HCT116 (cell line): ENCODE data around the gene PRR29. TPM values are rescaled to one million over a fixed set of nuclear protein-coding genes. Genes with fewer than 3 reads are reported as not detected.

Source experiments
- ATAC-seq: fragments of 200-7000 bp; cut with Tn5 transposase; 2 replicates; pipeline ENCODE4 v1.9.1; 2020; ENCODE audit warnings: mild to moderate bottlenecking, moderate library complexity
- BruUV-seq: library from RNA; stranded (reverse); fragments of 400-500 nt; replicated peaks from 2 replicates; lab custom pipeline; 2021; lab: Mats Ljungman, UMichigan
- CTCF ChIA-PET: fragments of 300-600 bp; sonication (Branson Sonifier 250); formaldehyde crosslinking; loops from one replicate; lab custom pipeline; 2021; ENCODE audit warnings: antibody characterized with exemption; lab: Charles Lee
- POLR2A ChIA-PET: fragments of 300-600, 350-600 bp; sonication (Branson Sonifier 250); formaldehyde crosslinking; loops from one replicate; lab custom pipeline; 2021; ENCODE audit warnings: antibody characterized with exemption; lab: Charles Lee
- RAD21 ChIA-PET, 2 experiments: fragments of 300-600 bp; sonication (Branson Sonifier 250); formaldehyde crosslinking; loops; one replicate each; lab custom pipeline; 2023; ENCODE audit warnings: low total read pairs in 2 of 2; ENCODE audit not compliant: uncharacterized antibody in 2 of 2, unreplicated experiment in 2 of 2, low non-redundant PET in 1 of 2; lab: Charles Lee
- DNase-seq: peaks from one replicate; pipeline ENCODE4 v3.0.0-alpha.2; 2010; ENCODE audit warnings: low read depth, low spot score
- H2AFZ ChIP-seq: fragments of 200-600 bp; shearing (Covaris generic), sonication (generic); 2 replicates; pipeline ENCODE4 v1.6.1; 2017; ENCODE audit warnings: low read depth, mixed run types, mixed read lengths, antibody characterized with exemption, low read length; ENCODE audit not compliant: poor library complexity, severe bottlenecking
- H3K27ac ChIP-seq: 2 replicates; pipeline ENCODE4 v1.5.1; 2012; ENCODE audit warnings: low read depth, low read length
- H3K27me3 ChIP-seq: fragments of 200-600 bp; sonication (generic); 2 replicates; pipeline ENCODE4 v1.6.1; 2016; ENCODE audit warnings: mixed run types, low read length, mixed read lengths; ENCODE audit not compliant: insufficient read depth
- H3K36me3 ChIP-seq, 2 experiments: fragments of 200-500 bp in 1 of 2; fragments of 200-600 bp in 1 of 2; sonication (Bioruptor generic) in 1 of 2; sonication (generic) in 1 of 2; 2 replicates each; pipeline versions ENCODE4 v1.5.1 to v1.6.1; 2014 to 2016; ENCODE audit warnings: low read length in 2 of 2, inconsistent platforms in 1 of 2, mixed read lengths in 1 of 2, mixed run types in 1 of 2; ENCODE audit not compliant: insufficient read depth in 2 of 2, control insufficient read depth in 1 of 2
- H3K4me1 ChIP-seq, 2 experiments: fragments of 200-600 bp in 1 of 2; sonication (generic) in 1 of 2; 2 replicates each; pipeline versions ENCODE4 v1.5.1 to v1.6.1; 2012 to 2017; ENCODE audit warnings: low read length in 2 of 2, inconsistent platforms in 1 of 2, mild to moderate bottlenecking in 1 of 2, mixed read lengths in 1 of 2, mixed run types in 1 of 2, moderate library complexity in 1 of 2; ENCODE audit not compliant: insufficient read depth in 2 of 2, control insufficient read depth in 1 of 2
- H3K4me2 ChIP-seq: fragments of 200-600 bp; sonication (generic); 2 replicates; pipeline ENCODE4 v1.6.1; 2017; ENCODE audit warnings: mixed run types, low read length, mixed read lengths
- H3K4me3 ChIP-seq, 2 experiments: fragments of 200-600 bp in 1 of 2; sonication (generic) in 1 of 2; replicated peaks in 1 of 2; 2 replicates each; pipeline ENCODE4 v1.5.1; 2011 to 2016; ENCODE audit warnings: low read length in 2 of 2, control low read depth in 1 of 2, low read depth in 1 of 2, mild to moderate bottlenecking in 1 of 2, mixed read lengths in 1 of 2, mixed run types in 1 of 2
- H3K79me2 ChIP-seq: fragments of 200-600 bp; sonication (generic); 2 replicates; pipeline ENCODE4 v1.6.1; 2017; ENCODE audit warnings: mild to moderate bottlenecking, mixed run types, low read length, moderate library complexity, mixed read lengths; ENCODE audit not compliant: insufficient read depth
- H3K9ac ChIP-seq: fragments of 200-600 bp; sonication (generic); 2 replicates; pipeline ENCODE4 v1.6.1; 2016; ENCODE audit warnings: low read length, mixed read lengths
- H3K9me2 ChIP-seq: fragments of 200-600 bp; sonication (generic), shearing (Covaris generic); 2 replicates; pipeline ENCODE4 v1.6.1; 2017; ENCODE audit warnings: mixed run types, mild to moderate bottlenecking, moderate library complexity; ENCODE audit not compliant: insufficient read depth
- H3K9me3 ChIP-seq, 2 experiments: fragments of 200-500 bp in 1 of 2; fragments of 200-600 bp in 1 of 2; sonication (Bioruptor generic) in 1 of 2; sonication (generic) in 1 of 2; 2 replicates each; pipeline ENCODE4 v1.6.1; 2014 to 2017; ENCODE audit warnings: low read length in 2 of 2, mixed read lengths in 2 of 2, inconsistent platforms in 1 of 2, low read depth in 1 of 2, mild to moderate bottlenecking in 1 of 2, mixed run types in 1 of 2, moderate library complexity in 1 of 2; ENCODE audit not compliant: control insufficient read depth in 1 of 2, insufficient read depth in 1 of 2
- H4K20me1 ChIP-seq: fragments of 200-600 bp; sonication (generic), shearing (Covaris generic); 2 replicates; pipeline ENCODE4 v1.6.1; 2017; ENCODE audit warnings: mixed run types, mild to moderate bottlenecking, moderate library complexity; ENCODE audit not compliant: insufficient read depth
- CBX3 ChIP-seq: IDR thresholded peaks from 2 replicates; pipeline ENCODE4 v1.6.1; 2012; ENCODE audit warnings: low read depth
- CTCF ChIP-seq, 3 experiments: fragments of 200-600 bp in 1 of 3; sonication (generic) in 1 of 3; IDR thresholded peaks in 2 of 3; conservative IDR thresholded peaks in 1 of 3; 2 replicates each; pipeline ENCODE4 v1.5.1; 2012 to 2017; ENCODE audit warnings: low read depth in 2 of 3, low read length in 2 of 3, antibody characterized with exemption in 1 of 3, borderline replicate concordance in 1 of 3, control low read depth in 1 of 3, mild to moderate bottlenecking in 1 of 3, mixed read lengths in 1 of 3, mixed run types in 1 of 3, moderate library complexity in 1 of 3; ENCODE audit not compliant: insufficient read depth in 1 of 3
- ELF1 ChIP-seq: IDR thresholded peaks from 2 replicates; pipeline ENCODE4 v1.6.1; 2012; ENCODE audit warnings: low read depth, borderline replicate concordance
- EZH2 ChIP-seq: fragments of 200-600 bp; sonication (generic); IDR thresholded peaks from 2 replicates; pipeline ENCODE4 v1.6.1; 2017; ENCODE audit warnings: antibody characterized with exemption, mixed run types
- EZH2phosphoT487 ChIP-seq: fragments of 200-600 bp; IDR thresholded peaks from 2 replicates; pipeline ENCODE4 v1.6.1; 2018; ENCODE audit warnings: antibody characterized with exemption, borderline replicate concordance
- FOSL1 ChIP-seq: IDR thresholded peaks from 2 replicates; pipeline ENCODE4 v1.6.1; 2012; ENCODE audit warnings: low read depth
- JUND ChIP-seq: IDR thresholded peaks from 2 replicates; pipeline ENCODE4 v1.6.1; 2012
- POLR2AphosphoS5 ChIP-seq: IDR thresholded peaks from 2 replicates; pipeline ENCODE4 v1.6.1; 2011; ENCODE audit warnings: mild to moderate bottlenecking, low read depth, low read length, moderate library complexity
- RAD21 ChIP-seq: IDR thresholded peaks from 2 replicates; pipeline ENCODE4 v1.6.1; 2012; ENCODE audit warnings: low read depth, mild to moderate bottlenecking
- REST ChIP-seq: IDR thresholded peaks from 2 replicates; pipeline ENCODE4 v1.6.1; 2012; ENCODE audit warnings: low read depth
- SIN3A ChIP-seq: IDR thresholded peaks from 2 replicates; pipeline ENCODE4 v1.6.1; 2012; ENCODE audit warnings: low read depth
- SP1 ChIP-seq: IDR thresholded peaks from 2 replicates; pipeline ENCODE4 v1.6.1; 2012; ENCODE audit warnings: low read depth
- SRF ChIP-seq: IDR thresholded peaks from 2 replicates; pipeline ENCODE4 v1.6.1; 2012; ENCODE audit warnings: low read depth
- TCF7L2 ChIP-seq: IDR thresholded peaks from 2 replicates; pipeline ENCODE4 v1.7.0; 2011; ENCODE audit warnings: borderline replicate concordance, inconsistent platforms; ENCODE audit not compliant: insufficient read depth, insufficient read length; ENCODE audit errors: extremely low read depth
- YY1 ChIP-seq: IDR thresholded peaks from 2 replicates; pipeline ENCODE4 v1.6.1; 2011; ENCODE audit warnings: low read length, low read depth, moderate library complexity, mild to moderate bottlenecking; ENCODE audit not compliant: insufficient replicate concordance; ENCODE audit errors: extremely low read depth
- ZFX ChIP-seq: fragments of 450-650 bp; IDR thresholded peaks from 2 replicates; pipeline ENCODE4 v1.6.1; 2017
- intact Hi-C: fragments of 100-400 bp; cut with micrococcal nuclease; formaldehyde crosslinking; loops from 2 replicates; pipeline ENCODE4 v1.10.0; 2022
- total RNA-seq: library from RNA; stranded (reverse); gene quantifications from one replicate; pipeline ENCODE4 v1.2.1, GENCODE V29; 2021; ENCODE audit not compliant: unreplicated experiment
- TF ChIP-seq, protein P1 (sequence below): IDR thresholded peaks from 2 replicates; pipeline ENCODE4 v1.6.1; 2011; ENCODE audit warnings: mild to moderate bottlenecking, low read length, moderate library complexity; ENCODE audit not compliant: insufficient replicate concordance; ENCODE audit errors: extremely low read depth

Gene PRR29
- total RNA-seq, 1 experiment from 2014 or later: not detected

- no TSS peak for BruUV-seq
- POLR2A ChIA-PET: interaction anchor here (0.7 to 1.2 kb wide), 4 partner anchors 13 to 184 kb away, joined by 3 to 4 read pairs (median 4); no protein-coding TSS in a partner anchor
- H2AFZ ChIP-seq: no peak overlapping the region
- H4K20me1 ChIP-seq: no peaks in the 10 kb centered on the region
- RAD21 ChIA-PET: interaction anchor here in 1 of 2 experiments (0.6 kb wide), 2 partner anchors 14 to 340 kb away, joined by 5 to 6 read pairs; partner anchors contain the start of gene MAP3K3
- no peaks in the 10 kb centered on the region for H3K36me3 ChIP-seq
- H3K27me3 ChIP-seq: no peaks in the 10 kb centered on the region
- H3K27ac ChIP-seq: no peak overlapping the region; the same call in 1 of the 2 replicates
- no peaks in the 10 kb centered on the region for H3K79me2 ChIP-seq
- DNase-seq (peak; percentile 92), ATAC-seq (peak; percentile 92)
- H3K9me2 ChIP-seq: no peaks in the 10 kb centered on the region
- H3K4me1 ChIP-seq: peaks cover 4 to 16% of the 10 kb centered on the region in 2 experiments; a peak in 3 of 4 replicates
- peak overlapping the region; percentile 59 for H3K4me2 ChIP-seq
- H3K9ac ChIP-seq: no peak overlapping the region
- no peak for TF ChIP-seq TCF7L2
- no peak for TF ChIP-seq RAD21
- no peak for TF ChIP-seq POLR2AphosphoS5
- TF ChIP-seq ELF1: no peak
- TF ChIP-seq REST: no peak
- TF ChIP-seq JUND: no peak
- TF ChIP-seq CBX3: no peak
- TF ChIP-seq EZH2: no peak
- no peak for TF ChIP-seq CTCF (IDR thresholded peaks at IDR 0.05 in 2 of 3, conservative IDR thresholded peaks at IDR 0.05 in 1 of 3; ENCODE audit: borderline replicate concordance in 1 of 3, insufficient read depth in 1 of 3, low read depth in 2 of 3, low read length in 2 of 3)
- no peak for TF ChIP-seq SP1
- TF ChIP-seq EZH2phosphoT487: no peak
- TF ChIP-seq SIN3A: no peak
- TF ChIP-seq SRF: no peak
- no peak for TF ChIP-seq ZFX
- no peak for TF ChIP-seq YY1
- no peak for TF ChIP-seq FOSL1
- TF ChIP-seq, protein P1, sequence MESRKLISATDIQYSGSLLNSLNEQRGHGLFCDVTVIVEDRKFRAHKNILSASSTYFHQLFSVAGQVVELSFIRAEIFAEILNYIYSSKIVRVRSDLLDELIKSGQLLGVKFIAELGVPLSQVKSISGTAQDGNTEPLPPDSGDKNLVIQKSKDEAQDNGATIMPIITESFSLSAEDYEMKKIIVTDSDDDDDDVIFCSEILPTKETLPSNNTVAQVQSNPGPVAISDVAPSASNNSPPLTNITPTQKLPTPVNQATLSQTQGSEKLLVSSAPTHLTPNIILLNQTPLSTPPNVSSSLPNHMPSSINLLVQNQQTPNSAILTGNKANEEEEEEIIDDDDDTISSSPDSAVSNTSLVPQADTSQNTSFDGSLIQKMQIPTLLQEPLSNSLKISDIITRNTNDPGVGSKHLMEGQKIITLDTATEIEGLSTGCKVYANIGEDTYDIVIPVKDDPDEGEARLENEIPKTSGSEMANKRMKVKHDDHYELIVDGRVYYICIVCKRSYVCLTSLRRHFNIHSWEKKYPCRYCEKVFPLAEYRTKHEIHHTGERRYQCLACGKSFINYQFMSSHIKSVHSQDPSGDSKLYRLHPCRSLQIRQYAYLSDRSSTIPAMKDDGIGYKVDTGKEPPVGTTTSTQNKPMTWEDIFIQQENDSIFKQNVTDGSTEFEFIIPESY: no peak
- H3K9me3 ChIP-seq: no peaks in the 10 kb centered on the region
- intact Hi-C loops: no loop called here
- peak overlapping the region; percentile 14 to 20 for H3K4me3 ChIP-seq
- CTCF ChIA-PET: interaction anchor here (0.7 to 2.2 kb wide), 11 partner anchors 9 to 64 kb away, joined by 3 to 17 read pairs (median 5); no protein-coding TSS in a partner anchor
Measured at GRCh38 chr17:63961355-63962212, 36.6 kb upstream of the PRR29 start.
